ENCODE data around the gene AUTS2. TPM values are rescaled to one million over a fixed set of nuclear protein-coding genes. Genes with fewer than 3 reads are reported as not detected.

The AUTS2 gene
- total RNA-seq, 6 donors from 2014 or later, result 38.9 to 151 (median 55.8) TPM

- no peaks in the 10 kb centered on the region for H3K27me3 ChIP-seq
- no peaks in the 10 kb centered on the region for H3K36me3 ChIP-seq
- no peak overlapping the region for H3K27ac ChIP-seq
- no peaks in the 10 kb centered on the region for H3K4me1 ChIP-seq
- TF ChIP-seq EP300 (IDR thresholded peaks at IDR 0.05) (no peak), POLR2A (IDR thresholded peaks at IDR 0.05) (no peak), POLR2AphosphoS5 (IDR thresholded peaks at IDR 0.05) (no peak)
- TF ChIP-seq, protein P1, sequence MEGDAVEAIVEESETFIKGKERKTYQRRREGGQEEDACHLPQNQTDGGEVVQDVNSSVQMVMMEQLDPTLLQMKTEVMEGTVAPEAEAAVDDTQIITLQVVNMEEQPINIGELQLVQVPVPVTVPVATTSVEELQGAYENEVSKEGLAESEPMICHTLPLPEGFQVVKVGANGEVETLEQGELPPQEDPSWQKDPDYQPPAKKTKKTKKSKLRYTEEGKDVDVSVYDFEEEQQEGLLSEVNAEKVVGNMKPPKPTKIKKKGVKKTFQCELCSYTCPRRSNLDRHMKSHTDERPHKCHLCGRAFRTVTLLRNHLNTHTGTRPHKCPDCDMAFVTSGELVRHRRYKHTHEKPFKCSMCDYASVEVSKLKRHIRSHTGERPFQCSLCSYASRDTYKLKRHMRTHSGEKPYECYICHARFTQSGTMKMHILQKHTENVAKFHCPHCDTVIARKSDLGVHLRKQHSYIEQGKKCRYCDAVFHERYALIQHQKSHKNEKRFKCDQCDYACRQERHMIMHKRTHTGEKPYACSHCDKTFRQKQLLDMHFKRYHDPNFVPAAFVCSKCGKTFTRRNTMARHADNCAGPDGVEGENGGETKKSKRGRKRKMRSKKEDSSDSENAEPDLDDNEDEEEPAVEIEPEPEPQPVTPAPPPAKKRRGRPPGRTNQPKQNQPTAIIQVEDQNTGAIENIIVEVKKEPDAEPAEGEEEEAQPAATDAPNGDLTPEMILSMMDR (IDR thresholded peaks at IDR 0.05), result no peak
- ATAC-seq (ENCODE audit: low FRiP score in 2 of 2) (no peak), DNase-seq (no peak)
- 94 to 96% methylated on average over 6 of the region's 6 CpGs for WGBS, 2 donors
- no peak overlapping the region for H3K4me3 ChIP-seq
- H3K9me3 ChIP-seq, result no peaks in the 10 kb centered on the region
These were observed 1037.9 kb downstream of the AUTS2 start for GRCh38 chr7:70636169-70636568.

DNA sequence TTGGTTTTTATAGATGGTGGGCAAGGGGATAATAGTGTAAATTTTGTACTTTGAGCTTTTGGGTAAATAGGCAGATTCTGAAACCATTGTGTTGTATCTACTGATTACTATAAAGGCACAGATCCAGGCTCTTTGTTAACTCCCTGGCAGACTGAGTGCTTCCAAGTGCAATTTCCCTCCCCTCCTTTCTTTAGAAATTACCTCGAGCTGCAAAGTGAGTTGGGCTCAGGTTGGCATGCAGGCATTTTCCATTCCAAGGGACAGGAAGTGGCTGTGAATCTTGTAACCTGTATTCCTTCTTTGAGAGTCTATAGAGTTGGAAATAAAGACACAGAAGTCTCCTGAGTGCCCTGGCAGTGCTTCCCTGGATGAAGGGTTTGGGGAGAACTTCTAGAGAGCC is 1039.5 kb downstream of the AUTS2 start:
- ATAC-seq (ENCODE audit: low FRiP score in 2 of 2) (no peak), DNase-seq (no peak)
- Histone ChIP-seq H3K4me3 (no peak overlapping the region), H3K4me1 (no peaks in the 10 kb centered on the region), H3K27ac (no peak overlapping the region), H3K9me3 (no peaks in the 10 kb centered on the region), H3K27me3 (no peaks in the 10 kb centered on the region), H3K36me3 (no peaks in the 10 kb centered on the region)
- WGBS, 2 donors, result 39 to 50% methylated on average over 1 of the region's 1 CpG
- TF ChIP-seq EP300 (IDR thresholded peaks at IDR 0.05) (no peak), POLR2A (IDR thresholded peaks at IDR 0.05) (no peak), POLR2AphosphoS5 (IDR thresholded peaks at IDR 0.05) (no peak)
- TF ChIP-seq, protein P1 (IDR thresholded peaks at IDR 0.05), result no peak

- WGBS, 2 donors, result 84 to 92% methylated on average over 17 of the region's 17 CpGs
- ATAC-seq (ENCODE audit: low FRiP score in 2 of 2) (no peak), DNase-seq (no peak)
- Histone ChIP-seq H3K36me3 (no peaks in the 10 kb centered on the region), H3K9me3 (no peaks in the 10 kb centered on the region), H3K27me3 (no peaks in the 10 kb centered on the region), H3K27ac (no peak overlapping the region), H3K4me1 (no peaks in the 10 kb centered on the region), H3K4me3 (no peak overlapping the region)
- TF ChIP-seq POLR2A (IDR thresholded peaks at IDR 0.05), result no peak
- no peak for TF ChIP-seq POLR2AphosphoS5 (IDR thresholded peaks at IDR 0.05)
- TF ChIP-seq EP300 (IDR thresholded peaks at IDR 0.05), result no peak
- TF ChIP-seq, protein P1 (IDR thresholded peaks at IDR 0.05), result no peak
These were observed 1040.2 kb downstream of the AUTS2 start for GRCh38 chr7:70638158-70639107.

DNA sequence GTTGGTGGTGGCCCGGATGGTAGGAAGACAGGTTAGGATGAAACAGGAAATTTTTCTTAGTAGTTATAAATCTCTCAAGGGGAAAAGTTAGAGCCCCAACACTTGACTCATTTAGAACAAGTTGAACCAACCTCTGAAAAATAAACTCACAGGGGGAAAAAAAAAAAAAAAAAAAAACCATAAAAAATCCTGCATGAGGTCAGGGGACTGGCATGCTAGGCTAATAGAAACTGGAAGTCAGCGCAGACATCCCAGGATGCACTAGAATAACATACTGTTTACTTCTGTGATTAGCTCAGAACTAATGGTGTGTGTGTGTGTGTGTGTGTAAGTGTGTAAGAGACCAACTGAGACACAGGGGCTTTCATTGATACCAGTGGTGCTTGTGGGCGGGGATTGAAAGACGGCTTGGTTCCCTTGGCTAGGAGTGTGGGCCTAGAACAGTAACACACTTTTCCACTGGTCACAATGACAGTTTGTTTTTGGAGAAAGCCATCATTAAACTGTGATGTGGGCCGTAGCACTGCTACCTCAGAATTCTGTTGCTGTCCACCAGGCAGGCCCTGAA is 1042.1 kb downstream of the AUTS2 start:
- TF ChIP-seq EP300 (IDR thresholded peaks at IDR 0.05), result no peak
- no peak for TF ChIP-seq POLR2A (IDR thresholded peaks at IDR 0.05)
- no peak for TF ChIP-seq POLR2AphosphoS5 (IDR thresholded peaks at IDR 0.05)
- TF ChIP-seq, protein P1 (IDR thresholded peaks at IDR 0.05), result no peak
- no peak overlapping the region for H3K27ac ChIP-seq
- H3K27me3 ChIP-seq, result no peaks in the 10 kb centered on the region
- WGBS, 2 donors, result 90 to 92% methylated on average over 5 of the region's 5 CpGs
- no peak overlapping the region for H3K4me3 ChIP-seq
- DNase-seq (no peak), ATAC-seq (ENCODE audit: low FRiP score in 2 of 2) (no peak)
- no peaks in the 10 kb centered on the region for H3K9me3 ChIP-seq
- no peaks in the 10 kb centered on the region for H3K36me3 ChIP-seq
- H3K4me1 ChIP-seq, result no peaks in the 10 kb centered on the region
